GOT3 (cell line): ENCODE data around the gene SEPTIN8.
"Not testable (repeated sequence)": the region's sequence is repeated elsewhere in the genome, so short reads cannot be mapped to it uniquely, and the experiment has no call there.

Experiments
- DNase-seq: peaks from one replicate; lab custom pipeline; 2025; ENCODE audit warnings: mixed read lengths; lab: John Stamatoyannopoulos, UW

Gene SEPTIN8

GRCh38 chr5:132812781-132813598, 36.0 kb upstream of the SEPTIN8 start, which contains the start of gene SOWAHA:
SOWAHA (plus strand) TSS chr5:132813302; CDS start chr5:132813622, 320 bp downstream.
- DNase-seq, result no peak

- DNase-seq, result no peak
Observed at GRCh38 chr5:132812123-132812765, 35.2 kb upstream of the SEPTIN8 start.

GRCh38 chr5:132810605-132811004, 33.6 kb upstream of the SEPTIN8 start:
- no peak for DNase-seq

- no peak for DNase-seq
Observed at GRCh38 chr5:132808866-132809265, 31.8 kb upstream of the SEPTIN8 start.

GRCh38 chr5:132808448-132808847, 31.4 kb upstream of the SEPTIN8 start:
- DNase-seq, result no peak

- no peak for DNase-seq
Observed at GRCh38 chr5:132807163-132807838, 30.3 kb upstream of the SEPTIN8 start.

GRCh38 chr5:132806804-132807162, 29.7 kb upstream of the SEPTIN8 start:
- not testable (repeated sequence) for DNase-seq

- not testable (repeated sequence) for DNase-seq
Observed at GRCh38 chr5:132805872-132806271, 28.8 kb upstream of the SEPTIN8 start.

DNA sequence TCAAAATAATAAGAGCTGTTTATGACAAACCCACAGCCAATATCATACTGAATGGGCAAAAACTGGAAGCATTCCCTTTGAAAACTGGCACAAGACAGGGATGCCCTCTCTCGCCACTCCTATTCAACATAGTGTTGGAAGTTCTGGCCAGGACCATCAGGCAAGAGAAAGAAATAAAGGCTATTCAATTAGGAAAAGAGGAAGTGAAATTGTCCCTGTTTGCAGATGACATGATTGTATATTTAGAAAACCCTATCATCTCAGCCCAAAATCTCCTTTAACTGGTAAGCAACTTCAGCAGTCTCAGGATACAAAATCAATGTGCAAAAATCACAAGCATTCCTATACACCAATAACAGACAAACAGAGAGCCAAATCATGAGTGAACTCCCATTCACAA, 27.2 kb upstream of the SEPTIN8 start:
- not testable (repeated sequence) for DNase-seq

DNA sequence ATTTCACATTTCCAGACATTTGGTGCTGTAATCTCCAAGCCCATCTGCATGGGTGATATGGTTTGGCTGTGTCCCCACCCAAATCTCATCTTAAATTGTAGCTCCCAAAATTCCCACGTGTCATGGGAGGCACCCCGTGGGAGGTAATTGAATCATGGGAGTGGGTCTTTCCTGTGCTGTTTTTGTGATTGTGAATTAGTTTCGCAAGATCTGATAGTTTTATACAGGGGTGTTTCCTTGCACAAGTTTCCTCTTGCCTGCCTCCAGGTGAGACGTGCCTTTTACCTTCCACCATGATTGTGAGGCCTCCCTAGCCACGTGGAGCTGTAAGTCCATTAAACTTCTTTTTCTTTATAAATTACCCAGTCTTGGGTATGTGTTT, 25.6 kb upstream of the SEPTIN8 start:
- DNase-seq, result not testable (repeated sequence)

- DNase-seq, result no peak
Observed at GRCh38 chr5:132802044-132802684, 25.1 kb upstream of the SEPTIN8 start.

- DNase-seq, result no peak
Observed at GRCh38 chr5:132800545-132800944, 23.5 kb upstream of the SEPTIN8 start.

DNA sequence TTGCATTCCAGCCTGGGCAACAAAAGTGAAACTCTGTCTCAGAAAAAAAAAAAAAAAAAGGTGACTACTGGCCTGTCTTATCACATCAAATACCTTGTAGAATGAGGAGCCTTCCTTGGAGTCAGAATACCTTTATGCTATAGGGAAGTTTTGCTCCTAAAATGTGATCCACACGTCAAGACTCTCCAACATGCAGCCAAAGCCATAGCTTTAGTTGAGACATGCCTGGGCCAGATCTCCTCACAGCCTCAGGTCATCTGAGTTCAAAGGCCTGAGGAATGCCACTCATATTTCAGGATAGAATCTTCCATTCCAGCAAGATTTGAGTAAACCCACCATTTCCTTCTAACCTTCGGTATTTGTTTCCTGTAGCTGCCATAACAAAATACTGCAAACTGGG, 22.4 kb upstream of the SEPTIN8 start:
- no peak for DNase-seq

DNA sequence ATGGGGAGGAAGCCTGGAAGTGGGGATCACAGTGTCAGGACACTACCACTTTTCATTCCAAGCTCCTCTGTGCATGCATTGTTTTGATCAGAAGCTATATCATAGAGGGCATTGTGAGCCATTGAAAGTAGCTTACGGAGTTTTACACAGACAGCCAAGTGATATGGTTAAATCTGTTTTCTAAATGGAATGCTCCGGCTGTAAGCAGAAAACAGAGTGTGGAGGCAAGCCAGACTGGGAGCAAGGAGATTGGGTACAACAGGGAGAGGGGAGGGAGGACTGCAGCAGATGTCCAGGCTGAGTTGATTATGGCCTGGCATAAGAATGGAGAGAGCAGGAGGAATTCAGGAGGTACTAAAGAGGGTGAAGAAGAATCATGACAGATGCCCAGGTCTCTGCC, 20.6 kb upstream of the SEPTIN8 start:
- no peak for DNase-seq

- DNase-seq, result no peak
Observed at GRCh38 chr5:132791026-132791425, 14.0 kb upstream of the SEPTIN8 start.

GRCh38 chr5:132790201-132790865, 13.3 kb upstream of the SEPTIN8 start:
- DNase-seq, result no peak

DNA sequence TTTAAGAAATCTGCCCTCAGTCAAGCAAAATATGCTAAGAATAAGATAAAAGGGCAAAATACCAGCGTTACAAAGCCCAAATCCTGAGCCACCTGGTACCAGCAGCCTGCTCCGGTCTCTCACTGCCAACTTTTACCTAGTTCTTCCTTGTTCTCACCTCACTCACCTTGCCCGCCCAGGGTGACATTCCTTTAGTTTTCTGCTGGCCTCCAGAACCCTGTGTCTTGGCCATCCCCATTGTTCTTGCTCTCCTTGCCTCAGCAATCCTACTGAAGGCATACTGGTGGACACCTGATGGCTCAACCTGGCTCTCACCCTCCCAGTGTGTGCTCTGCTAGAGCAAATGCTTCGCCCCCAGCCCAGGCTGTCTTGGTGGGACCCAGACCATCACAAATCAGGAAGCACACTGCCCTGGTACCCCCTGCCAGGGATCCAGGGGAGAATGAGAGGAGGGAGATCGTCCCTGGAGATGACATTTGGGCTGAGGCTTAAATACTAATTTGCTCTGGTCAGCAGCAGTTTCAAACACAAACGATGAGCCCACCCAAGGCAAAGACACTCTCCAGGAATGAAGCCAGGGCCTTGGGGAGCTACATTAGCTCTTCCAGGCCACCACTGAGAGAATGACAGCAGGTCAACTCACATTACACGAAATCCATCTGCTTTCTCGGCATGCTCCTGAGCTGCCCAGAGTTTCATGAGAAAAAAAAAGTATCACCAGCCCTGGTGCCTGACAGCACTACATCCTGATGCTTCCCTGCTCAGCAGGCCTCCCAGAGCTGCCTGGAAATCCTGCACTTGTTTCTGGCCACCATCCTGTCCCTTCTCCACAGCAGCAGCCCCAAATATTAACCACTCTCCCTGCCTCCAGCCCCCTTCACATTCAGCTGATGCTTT, 12.2 kb upstream of the SEPTIN8 start:
- no peak for DNase-seq

DNA sequence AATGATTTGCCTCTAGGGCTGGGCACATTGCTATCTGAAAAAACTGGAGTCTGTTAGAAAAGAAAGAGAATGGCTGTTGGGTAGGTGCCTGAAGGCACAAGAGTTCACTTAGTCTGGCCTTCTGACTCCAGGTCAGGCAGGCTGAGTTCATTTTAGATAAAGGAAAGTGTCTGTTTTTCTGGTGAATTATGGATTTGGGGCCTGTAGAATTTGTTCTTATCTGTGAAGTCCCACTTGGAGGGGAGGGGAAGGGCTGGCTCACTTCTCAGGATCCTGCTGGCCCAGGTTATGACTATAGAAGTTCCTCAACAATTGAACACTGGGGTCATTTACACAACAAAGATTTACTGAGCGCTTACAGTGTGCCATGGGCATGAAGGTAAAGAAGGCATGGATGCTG, 11.5 kb upstream of the SEPTIN8 start:
- no peak for DNase-seq

GRCh38 chr5:132787076-132787475, 10.0 kb upstream of the SEPTIN8 start:
- no peak for DNase-seq

DNA sequence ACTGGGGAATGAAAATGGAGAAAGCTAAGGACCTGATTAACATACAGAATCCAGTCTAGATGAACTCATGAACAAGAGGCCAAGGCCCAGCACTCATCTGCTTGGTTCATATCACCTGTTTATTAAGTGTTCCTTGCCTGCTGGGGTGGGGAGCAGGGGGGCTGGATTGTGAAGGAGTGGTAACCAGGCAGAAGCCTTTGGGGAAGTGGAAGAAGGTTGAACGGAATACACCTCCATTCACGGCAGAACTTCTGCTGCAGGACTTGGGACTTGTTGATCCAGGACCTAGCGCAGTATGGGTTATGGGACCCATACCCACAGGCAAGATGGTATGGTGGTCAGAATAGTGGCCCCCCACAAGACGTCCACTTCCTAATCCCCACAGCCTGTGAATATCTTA, 8.8 kb upstream of the SEPTIN8 start:
- DNase-seq, result no peak

DNA sequence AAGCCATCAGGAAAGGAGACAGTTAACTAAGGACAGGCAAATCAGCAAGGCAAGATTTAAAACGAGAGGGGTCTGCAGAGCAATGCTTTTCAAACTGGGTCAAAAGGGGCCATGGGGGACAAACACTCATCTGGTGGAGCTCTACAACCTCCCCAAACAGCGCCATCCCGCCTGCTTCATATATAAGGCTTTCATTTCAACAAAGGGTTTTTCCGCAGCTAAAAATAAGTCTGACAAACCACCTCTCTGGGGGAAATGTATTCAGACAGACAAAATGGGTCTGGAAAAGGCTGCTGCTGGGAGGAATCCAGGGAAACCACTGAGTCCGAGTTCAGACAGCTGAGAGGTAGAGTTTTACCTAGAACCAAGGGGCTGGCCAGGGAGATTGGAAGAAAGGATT, 8.3 kb upstream of the SEPTIN8 start:
- DNase-seq, result no peak
